GM12892 (cell line): Measurements from ENCODE around the gene ABR.

Source experiments
- POLR2A ChIP-seq: IDR thresholded peaks from 2 replicates; pipeline ENCODE4 v1.6.1; 2011; ENCODE audit warnings: low read depth, low read length, control low read depth
- POLR2AphosphoS5 ChIP-seq: IDR thresholded peaks from 2 replicates; pipeline ENCODE4 v1.6.1; 2011; ENCODE audit warnings: low read depth, low read length, control low read depth

- TF ChIP-seq POLR2AphosphoS5 (no peak), POLR2A (no peak)
Measured at GRCh38 chr17:1036845-1037237, 142.9 kb downstream of the ABR start.
